HG03108 (cell line): Measurements from ENCODE around the gene B3GALT6.

Experiments
- ATAC-seq: cut with Tn5 transposase; IDR thresholded peaks from one replicate; pipeline ENCODE4 v1.9.1; 2021; ENCODE audit warnings: moderate library complexity; ENCODE audit not compliant: unreplicated experiment

Gene B3GALT6

DNA sequence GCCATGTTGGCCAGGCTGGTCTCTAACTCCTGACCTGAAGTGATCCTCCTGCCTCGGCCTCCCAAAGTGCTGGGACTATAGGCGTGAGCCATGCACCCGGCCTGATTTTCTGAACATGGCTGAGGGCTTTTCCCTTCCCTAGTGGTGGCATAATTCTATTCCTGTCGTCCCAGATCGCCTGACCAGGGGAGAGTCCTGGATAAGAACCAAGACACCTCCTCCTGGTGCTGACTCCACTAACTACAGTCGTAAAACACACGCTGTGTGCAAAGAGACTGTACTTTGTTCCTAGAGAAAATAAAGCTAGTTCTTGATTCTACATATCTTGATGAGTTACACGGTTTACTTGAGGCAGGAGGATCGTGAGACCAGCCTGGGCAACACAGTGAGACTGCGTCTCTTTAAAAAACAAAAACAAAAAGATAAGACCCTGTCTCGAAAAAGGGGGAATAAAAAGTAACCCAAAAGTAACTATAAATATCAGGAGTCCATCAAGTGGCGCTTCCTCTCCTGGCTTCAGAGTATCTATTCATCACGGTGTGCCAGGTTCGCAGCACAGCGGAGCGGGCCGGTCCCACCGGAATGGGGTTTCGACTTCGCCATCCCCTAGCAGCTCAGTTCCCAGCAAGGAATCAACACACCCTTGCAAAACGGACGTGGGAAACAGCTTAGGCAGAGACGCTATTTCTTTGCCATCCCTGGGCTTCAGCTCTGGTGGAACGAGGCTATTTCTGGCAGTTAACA, 1.2 kb upstream of the B3GALT6 start:
- ATAC-seq, result no peak

DNA sequence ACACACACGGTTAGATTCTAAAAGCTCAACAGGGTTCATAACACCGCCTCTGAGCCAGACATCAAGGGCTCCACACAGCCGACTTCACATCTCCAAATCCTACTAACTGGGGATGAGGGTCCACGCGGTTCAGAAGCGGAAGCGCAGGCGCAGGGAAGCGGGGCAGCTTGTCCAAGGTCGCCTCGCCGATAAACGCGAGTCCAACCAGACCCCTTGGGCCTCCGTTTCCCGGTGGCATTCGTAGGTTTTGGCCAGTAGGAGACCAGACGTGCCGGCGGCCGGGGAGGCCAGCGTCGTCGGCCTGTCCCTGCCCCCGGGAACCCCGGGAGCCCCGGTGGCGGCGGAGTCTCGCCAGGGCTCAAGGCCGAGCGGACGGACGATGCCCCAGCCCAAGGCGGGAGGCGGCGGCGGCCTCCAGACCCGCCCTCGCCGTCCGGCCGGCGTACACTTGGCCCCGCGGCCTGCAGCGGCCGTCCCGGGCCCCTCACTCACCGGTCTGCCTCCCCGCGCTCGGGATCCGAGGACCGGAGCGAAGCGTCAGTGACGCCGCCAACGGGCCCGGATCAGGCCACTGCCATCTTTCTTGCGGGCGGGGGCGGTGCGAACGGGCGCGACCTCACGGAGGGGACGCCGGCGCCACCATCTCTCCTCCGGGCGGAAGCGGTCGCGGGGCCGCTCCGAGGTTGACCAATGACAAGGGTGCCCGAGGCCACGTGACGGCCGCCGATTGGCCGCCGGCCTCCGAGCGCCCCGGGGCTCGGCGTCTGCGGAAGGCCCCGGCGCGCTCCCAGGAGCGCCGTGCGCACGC, 433 bp upstream of the B3GALT6 start, which contains the start of gene SDF4:
Gene SDF4, minus strand, starts transcription at position 602 of the 808 bp plus-strand sequence. CDS start 3,229 bp downstream, outside the sequence.
- ATAC-seq, result peak; percentile 86

DNA sequence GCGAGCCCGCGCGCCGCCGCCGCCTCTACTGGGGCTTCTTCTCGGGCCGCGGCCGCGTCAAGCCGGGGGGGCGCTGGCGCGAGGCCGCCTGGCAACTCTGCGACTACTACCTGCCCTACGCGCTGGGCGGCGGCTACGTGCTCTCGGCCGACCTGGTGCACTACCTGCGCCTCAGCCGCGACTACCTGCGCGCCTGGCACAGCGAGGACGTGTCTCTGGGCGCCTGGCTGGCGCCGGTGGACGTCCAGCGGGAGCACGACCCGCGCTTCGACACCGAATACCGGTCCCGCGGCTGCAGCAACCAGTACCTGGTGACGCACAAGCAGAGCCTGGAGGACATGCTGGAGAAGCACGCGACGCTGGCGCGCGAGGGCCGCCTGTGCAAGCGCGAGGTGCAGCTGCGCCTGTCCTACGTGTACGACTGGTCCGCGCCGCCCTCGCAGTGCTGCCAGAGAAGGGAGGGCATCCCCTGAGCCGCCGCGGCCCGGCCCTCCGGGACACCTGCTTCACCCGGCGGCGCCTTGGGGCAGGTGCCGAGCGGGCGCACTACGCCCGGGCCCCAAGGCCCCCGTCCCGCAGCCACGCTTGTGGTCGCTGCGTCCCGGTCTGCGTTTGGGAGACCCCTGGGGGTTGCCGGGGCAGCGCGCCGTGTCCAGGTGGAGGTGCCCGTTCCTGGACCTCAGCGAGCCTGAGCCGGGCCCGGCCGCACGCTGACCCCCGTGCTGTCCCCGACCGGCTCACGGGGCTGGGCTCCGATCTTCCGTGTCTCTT, 944 bp downstream of the B3GALT6 start:
- ATAC-seq, result no peak

- ATAC-seq, result no peak
These were observed 1.5 kb downstream of the B3GALT6 start for GRCh38 chr1:1233567-1233892.

DNA sequence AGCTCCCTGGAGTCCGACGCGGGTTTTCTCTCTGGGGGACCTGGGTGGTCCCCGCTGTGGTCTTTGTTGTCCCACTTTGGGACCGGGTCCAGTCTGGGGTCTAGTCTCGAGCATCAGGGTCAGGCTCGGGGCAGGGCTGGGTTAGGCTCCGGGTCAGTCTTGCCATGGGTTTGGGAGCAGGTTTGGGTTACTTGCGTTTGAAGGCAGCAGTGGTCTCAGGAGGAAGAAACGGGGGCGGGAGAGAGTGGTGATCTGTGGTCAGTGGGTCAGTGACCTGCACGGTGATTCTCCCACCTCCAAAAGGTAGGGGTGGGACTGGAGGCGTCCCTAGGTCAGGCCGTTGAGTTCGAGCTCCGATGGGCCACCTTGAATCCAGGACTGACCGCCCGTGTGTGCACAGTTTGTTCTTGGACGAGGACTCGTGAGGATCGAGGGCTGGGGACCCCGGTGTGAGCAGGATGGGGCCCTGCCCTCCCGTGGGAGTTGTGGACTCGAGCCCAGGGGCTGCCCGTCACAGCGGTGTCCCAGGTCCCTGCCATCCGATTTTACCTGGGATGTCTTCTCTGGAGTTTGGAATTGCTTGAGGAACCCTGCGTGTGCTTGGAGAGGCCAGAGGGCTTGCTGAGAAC, 2.3 kb downstream of the B3GALT6 start:
- no peak for ATAC-seq

GRCh38 chr1:1235016-1235744, 3.1 kb downstream of the B3GALT6 start:
- ATAC-seq, result no peak

GRCh38 chr1:1236176-1236763, 4.2 kb downstream of the B3GALT6 start:
- ATAC-seq, result no peak

DNA sequence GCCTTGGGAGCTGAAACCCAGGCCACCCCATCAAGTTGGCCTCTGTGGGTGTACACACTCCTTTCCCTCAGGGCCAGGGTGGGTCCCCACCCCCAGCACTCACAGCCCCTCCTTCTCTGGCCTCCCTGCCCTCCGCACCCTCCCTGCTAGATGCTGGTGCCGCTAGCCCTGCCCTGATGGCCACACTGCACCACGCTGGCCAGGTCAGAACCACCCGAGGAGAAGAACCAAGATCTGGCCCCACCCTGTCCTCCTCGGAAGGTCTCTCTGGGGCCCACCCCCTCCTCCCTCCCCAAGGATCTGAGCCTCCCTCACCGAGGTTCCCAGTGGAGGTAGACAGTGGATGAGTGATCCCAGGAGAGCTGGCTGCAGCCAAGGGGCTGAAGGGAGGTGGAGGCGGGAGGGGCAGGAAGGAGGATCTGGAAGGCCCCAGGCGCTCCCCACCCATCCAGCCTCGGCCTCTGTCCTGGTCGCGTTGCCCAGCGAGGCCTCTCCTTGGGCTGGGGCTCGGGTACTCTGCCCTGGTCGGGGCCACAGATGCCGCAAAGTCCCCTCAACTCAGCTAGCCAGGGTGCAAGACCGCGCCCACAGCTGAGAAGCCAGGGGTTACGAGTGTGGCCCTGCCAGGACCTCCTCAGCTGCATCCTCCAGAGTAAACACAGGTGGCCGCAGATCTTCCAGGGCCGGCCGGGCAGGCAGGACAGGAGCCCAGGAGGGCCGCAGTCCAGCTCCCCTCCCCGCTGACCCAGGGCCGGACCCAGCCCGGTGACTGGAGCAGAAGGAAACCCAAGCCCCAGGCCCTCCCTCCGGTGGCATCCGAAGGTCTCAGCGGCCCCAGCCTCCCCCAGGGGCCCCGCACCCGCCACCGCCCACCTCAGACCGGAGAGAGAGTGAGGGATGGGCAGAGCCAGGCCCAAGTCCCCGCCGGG, 5.2 kb downstream of the B3GALT6 start:
- ATAC-seq, result no peak

DNA sequence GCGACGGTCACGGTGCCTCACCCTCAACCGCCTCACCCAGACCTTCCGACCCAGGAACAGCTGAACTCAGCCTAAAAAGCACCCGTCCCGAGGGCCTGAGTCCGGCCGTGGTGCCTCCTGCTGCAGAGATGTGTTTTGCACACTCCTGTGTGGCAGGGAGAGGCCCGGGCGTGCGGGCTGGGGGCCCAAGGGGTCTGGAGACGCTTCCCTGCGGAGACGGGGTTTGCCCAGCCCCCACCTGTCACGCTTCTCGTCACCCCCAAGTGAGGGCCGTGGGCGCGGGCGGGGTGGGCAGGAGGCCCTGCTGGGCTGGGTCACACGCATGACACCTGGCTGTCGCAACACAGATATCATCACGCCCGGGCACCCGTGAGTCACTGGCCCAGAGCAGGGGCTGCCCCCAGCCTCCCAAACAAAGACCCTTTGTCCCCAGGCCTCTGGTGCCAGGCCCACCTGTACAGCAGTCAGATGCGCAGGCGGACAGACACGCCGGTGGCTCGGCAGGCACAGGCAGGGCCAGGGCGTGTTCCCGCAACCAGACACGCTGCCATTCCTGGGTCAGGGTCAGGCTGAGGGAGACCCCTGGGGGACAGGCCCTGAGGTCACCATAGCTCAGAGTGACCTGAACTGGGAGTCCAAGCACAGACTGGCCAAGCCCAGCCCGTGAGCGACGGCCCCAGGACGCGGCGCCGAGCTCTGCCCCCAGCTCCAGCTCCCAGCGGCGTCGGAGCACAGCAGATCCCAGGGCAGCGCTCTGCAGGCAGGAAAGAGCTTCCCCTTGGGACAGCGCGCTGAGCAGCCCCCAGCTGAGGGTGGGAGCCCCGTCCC, 6.1 kb downstream of the B3GALT6 start:
- no peak for ATAC-seq

GRCh38 chr1:1238702-1239178, 6.7 kb downstream of the B3GALT6 start:
- no peak for ATAC-seq

DNA sequence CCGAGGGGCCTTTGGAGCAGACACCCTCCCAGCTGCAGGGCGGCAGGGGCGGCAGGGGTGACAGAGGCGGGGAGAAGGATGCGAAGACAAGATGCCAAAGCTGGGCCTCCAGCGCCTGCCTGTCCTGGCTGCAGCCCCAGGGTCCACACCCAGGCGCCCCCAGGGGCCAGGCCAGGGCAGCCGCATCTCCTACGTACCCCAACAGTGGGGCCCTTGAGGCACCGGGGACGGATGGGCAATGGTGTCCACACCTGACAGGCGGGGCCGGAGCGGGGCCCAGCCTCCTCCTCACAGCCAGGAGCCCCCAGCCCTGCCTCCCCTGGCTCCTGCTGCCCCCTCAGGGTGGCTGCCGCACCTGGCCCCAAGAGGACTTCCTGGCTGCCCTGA, 7.2 kb downstream of the B3GALT6 start:
- no peak for ATAC-seq

GRCh38 chr1:1239614-1240347, 7.7 kb downstream of the B3GALT6 start:
- ATAC-seq, result no peak

DNA sequence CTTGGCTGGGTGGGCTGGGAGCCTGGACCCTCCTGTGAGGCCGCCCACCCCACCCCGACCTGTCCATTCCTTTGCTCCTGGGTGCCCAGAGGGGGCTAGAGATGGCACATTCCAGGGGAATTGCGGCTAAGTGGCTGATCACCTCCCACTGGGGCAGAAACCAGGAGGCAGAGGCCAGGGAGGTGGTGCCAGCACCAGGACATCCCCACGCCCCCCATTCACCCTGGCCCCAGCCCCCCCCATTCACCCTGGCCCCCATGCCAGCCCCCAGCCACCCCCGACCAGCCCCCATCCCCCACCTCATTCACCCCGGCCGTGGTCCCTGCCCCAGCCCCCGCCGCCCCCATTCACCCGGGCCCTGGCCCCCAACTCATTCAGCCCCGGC, 8.3 kb downstream of the B3GALT6 start:
- ATAC-seq, result no peak

DNA sequence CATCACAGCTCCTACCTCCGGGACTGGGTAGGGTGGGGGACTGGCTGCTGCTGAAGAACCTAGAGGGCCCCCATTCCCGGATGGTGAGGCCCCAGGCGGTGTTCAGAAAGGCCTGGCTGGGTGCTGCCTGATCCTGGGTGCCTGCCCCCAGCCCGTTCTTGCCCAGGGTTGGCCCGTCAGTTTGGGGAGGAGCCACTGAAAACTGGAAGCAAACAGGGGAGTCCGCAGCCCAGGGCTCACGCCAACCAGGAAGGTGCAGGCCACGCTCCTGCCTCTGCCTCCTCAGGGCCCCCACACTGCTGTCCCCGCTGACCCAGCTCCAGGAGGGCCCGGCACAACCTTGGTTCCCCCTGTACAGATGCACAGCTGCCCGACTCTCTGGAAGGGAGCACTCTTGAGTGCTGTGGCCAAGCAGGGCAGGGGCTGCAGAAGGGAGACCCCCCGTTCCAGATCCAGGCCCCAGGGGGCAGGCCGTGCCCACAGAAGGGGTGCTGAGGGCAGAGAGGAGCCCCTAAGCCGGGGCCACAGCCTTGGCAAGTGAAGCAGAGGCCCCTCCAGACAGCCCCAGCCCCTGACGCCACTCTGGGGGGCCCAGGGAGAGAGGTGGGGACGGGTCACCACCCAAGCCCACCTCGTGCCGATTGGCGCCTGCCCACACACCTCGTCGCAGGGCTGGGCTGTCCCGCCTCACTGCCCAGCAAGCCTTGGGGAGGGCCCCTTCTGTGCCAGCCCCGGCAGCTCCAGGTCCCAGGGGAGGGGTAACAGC, 9.0 kb downstream of the B3GALT6 start:
- ATAC-seq, result no peak

DNA sequence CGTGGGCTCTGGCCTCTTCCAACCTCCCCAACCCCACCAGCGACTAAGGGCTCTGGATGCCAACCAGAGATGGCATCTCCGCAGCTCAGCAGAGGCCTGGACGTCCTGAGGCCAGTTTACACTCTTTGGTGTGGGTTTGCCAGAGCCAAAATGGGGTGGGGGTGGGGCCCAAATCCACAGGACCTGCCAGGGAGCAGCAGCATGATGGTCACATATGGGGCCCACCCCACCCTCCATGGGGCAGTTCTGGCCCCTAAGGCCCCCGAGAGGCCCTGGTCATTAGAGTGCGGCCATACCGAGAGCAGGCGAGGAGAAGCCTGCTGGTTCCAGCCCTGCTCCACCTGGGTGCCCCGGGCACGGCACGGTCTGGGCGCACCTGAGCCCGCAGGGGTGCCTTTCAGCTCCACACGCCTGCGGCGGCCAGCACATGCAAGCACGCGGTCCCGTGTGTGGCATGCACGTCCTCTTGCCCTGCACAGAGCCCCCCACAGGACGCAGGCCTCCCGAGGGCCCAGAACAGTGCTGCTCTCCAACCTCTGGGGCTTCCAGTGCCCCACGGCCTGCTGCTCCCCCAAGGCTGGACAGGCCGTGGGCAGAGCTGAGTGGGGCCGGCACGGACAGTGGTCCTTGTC, 9.7 kb downstream of the B3GALT6 start:
- ATAC-seq, result no peak
